ENCODE data around the gene CDK4.
"Not testable (repeated sequence)": the region's sequence is repeated elsewhere in the genome, so short reads cannot be mapped to it uniquely, and the experiment has no call there.

CDK4 gene

DNA sequence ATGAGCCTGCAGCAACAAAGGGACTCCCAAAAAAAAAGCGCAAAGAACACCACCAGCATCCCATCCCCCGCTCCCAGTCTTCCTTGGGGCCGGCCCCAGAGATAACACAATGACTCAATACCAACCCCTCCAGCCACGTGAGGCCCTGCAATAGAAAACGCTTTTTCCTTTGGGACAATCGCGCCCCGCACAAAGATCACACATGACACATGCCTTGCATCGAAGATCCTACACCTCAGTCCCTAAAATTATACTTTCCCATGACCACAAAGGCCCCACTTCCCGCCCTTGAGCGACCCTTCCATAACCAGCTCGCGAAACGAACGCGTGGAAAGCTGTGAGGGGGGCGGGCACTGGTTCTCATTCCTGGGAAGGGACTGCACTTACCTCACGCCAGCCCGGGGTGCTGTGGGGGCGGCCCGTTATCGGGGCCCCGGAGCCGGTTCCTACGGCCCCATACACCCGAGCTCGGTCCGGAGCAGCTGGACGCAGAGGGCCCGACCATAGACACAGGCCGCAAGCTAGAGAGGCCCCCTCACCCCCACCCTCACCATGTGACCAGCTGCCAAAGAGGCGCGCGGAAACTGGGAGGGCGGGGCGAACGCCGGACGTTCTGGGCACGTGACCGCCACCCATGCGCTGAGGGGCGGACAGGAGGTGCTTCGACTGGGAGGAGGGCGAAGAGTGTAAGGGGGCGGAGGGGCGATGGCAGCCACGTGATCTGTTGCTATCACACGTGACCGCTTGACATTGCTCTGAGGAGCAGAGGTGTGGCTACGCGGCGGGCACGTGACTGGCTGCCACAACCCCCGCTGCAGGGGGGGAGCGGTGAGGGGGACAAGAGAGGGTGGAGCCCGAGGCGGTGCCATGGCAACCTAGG, at the start of gene CDK4:
TSS of gene CDK4 (minus strand) at position 523 of the 880 bp plus-strand sequence. CDS start 593 bp downstream, outside the sequence.
- DNase-seq (ENCODE audit: low read depth in 2 of 2): peak; percentile 95 to 97

DNA sequence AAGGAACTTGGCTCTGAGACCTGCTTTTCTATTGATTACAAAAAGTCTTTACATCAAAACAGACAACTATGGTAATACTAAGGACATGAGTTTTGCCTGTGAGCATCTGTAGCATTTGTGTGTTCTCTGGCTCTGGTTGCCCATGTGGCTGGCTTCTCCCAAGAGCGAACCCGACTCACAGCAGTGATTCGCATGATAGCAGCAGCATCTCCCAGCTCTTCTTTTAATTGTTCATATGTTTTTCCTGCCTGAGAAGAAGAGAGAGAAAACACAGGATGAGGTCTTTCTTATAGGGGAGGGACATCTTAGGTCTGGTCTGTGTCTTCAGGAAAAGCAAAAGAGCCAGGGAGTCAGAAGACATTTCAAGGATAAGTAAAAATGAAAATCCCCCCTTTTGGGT, 48.9 kb upstream of the CDK4 start:
- no peak for DNase-seq (ENCODE audit: low read depth in 2 of 2)

DNA sequence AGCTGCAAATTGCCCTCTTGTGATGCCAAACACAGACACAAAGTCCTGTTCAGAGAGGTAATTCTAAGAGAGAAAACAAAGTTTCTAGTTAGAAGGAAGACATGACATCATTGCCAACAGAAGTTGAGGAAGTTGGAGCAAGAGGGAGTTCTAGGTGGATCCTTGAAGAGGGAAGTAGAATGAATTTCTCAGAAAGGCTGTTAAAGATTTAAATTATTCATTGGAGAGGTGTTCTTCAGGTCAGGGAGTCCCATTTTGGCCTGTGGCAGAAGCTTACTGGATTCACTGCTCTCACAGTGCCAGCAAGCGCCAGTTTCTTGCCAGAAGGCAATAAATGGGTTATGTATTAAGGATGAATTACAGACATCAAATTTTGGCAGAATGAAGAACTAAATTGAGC, 45.8 kb upstream of the CDK4 start:
- DNase-seq (ENCODE audit: low read depth in 2 of 2): no peak

GRCh38 chr12:57796996-57797395, 44.9 kb upstream of the CDK4 start:
- no peak for DNase-seq (ENCODE audit: low read depth in 2 of 2)

- DNase-seq (ENCODE audit: low read depth in 2 of 2): no peak
These were observed 43.2 kb upstream of the CDK4 start for GRCh38 chr12:57795354-57795753.

DNA sequence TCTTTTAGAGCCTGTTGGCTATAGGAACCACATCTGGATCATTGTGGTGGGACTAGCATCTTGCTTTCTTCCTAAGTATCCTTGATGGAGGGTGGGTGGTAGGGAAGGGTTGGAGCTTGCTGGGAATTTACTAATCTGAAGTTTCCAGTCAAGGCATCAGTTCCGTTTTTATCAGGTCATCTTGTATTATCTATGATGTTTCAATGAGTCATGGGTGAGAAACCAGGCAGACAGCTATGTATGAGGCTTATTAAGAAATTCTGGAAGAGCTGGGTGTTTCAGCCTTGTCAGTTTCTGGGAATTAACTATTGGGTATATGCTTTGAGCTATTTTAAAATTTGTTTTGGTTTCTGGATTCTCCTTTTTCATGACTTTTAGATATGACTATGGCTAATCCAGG, 41.8 kb upstream of the CDK4 start:
- DNase-seq (ENCODE audit: low read depth in 2 of 2): no peak

GRCh38 chr12:57783861-57784260, 31.8 kb upstream of the CDK4 start:
- DNase-seq (ENCODE audit: low read depth in 2 of 2): no peak

DNA sequence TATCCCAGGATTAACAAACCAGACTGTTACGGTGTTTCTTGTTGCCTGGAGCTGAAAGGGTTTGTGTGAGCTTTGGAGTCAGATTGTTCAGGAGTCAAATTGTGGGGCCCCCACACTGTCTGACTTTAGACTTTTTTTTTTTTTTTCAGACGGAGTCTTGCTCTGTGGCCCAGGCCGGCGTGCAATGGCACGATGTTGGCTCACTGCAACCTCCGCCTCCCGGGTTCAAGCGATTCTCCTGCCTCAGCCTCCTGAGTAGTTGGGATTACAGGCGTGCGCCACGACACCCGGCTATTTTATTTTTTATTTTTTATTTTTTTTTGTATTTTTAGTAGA, 31.3 kb upstream of the CDK4 start:
- DNase-seq (ENCODE audit: low read depth in 2 of 2): no peak

GRCh38 chr12:57782608-57783465, 30.7 kb upstream of the CDK4 start, which contains the start of gene TSFM:
Gene TSFM, plus strand, starts transcription at chr12:57782787. Its CDS starts 15 bp downstream, at chr12:57782802.
- DNase-seq (ENCODE audit: low read depth in 2 of 2): peak; percentile 97

GRCh38 chr12:57782243-57782607, 30.1 kb upstream of the CDK4 start:
- no peak for DNase-seq (ENCODE audit: low read depth in 2 of 2)

DNA sequence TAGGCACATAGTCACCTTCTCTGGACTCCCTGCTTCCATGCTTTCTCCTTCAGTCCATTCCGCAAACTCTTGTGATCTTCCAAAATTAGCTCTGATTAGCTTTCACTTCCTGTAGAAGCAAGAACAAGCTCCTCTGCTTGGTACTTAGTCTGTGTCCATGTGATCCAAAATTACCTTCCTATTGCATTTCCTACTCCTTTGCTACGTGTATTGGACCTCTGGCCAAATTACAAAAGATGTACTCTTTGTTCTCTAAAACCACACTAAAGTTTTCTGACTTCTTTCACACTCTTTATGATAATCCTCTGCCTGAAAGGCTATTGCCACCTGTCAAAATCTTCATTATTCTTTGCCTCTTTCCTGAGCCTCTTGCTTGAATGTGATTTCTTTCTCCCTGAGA, 29.7 kb upstream of the CDK4 start:
- DNase-seq (ENCODE audit: low read depth in 2 of 2): no peak

DNA sequence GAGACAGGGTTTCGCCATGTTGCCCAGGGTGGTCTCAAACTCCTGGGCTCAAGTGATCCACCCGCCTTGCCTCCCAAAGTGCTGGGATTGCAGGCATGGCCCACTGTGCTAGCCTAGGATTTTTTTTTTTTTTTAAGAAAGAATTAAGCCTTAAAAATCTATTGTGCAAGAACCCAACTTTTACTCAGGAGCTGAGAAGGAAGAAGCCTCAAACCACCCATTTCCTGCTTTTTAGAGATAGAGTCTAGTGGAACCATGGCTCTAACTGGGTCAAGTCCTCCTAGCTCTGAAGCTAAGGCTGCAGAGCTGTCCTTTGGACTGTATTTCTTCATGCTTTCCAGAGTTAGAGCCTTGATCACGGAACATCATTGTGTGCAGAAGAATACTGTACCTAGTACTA, 29.1 kb upstream of the CDK4 start:
- DNase-seq (ENCODE audit: low read depth in 2 of 2): no peak

DNA sequence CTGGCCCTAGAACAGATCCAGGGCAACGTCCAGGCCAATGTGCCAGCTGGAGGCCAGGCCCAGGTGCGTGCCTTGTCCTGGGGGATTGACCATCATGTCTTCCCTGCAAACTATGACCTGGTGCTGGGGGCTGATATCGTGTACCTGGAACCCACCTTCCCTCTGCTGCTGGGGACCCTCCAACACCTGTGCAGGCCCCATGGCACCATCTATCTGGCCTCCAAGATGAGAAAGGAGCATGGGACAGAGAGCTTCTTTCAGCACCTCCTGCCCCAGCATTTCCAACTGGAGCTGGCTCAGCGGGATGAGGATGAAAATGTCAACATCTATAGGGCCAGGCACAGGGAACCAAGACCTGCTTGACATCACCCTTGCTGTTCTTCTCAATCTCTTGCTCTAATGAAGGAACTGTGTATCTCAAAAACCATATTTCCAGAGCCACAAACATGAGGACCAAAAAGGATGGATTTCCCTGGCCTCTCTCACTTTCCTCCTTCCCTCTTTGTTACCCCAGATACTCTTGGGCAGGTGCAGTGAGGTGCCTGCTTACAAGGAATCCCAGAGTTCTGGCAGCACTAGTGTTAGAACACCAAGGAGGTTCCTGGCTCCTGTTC, 28.3 kb upstream of the CDK4 start:
- no peak for DNase-seq (ENCODE audit: low read depth in 2 of 2)

DNA sequence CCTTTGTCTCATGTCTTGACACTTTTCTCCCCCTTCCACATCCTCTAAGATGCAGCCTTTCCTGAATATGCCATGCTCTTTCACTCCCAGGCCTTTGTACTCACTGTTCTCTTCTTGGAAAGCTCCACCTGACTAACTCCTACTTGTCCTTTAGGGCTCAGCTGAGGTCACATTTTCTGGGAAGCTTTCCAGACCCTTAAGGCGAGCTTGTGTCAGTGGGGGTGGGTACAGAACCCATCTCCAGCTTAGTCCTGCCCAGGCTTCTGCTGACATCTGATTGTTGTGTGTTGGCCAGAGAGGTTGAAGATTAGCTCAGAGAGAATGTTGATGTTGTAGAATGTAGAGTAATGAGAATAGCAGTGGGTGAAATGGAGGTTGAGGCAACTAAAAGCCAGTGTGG, 27.6 kb upstream of the CDK4 start:
- DNase-seq (ENCODE audit: low read depth in 2 of 2): no peak

- no peak for DNase-seq (ENCODE audit: low read depth in 2 of 2)
These were observed 25.8 kb upstream of the CDK4 start for GRCh38 chr12:57777911-57778310.

GRCh38 chr12:57777367-57777766, 25.3 kb upstream of the CDK4 start:
- no peak for DNase-seq (ENCODE audit: low read depth in 2 of 2)

DNA sequence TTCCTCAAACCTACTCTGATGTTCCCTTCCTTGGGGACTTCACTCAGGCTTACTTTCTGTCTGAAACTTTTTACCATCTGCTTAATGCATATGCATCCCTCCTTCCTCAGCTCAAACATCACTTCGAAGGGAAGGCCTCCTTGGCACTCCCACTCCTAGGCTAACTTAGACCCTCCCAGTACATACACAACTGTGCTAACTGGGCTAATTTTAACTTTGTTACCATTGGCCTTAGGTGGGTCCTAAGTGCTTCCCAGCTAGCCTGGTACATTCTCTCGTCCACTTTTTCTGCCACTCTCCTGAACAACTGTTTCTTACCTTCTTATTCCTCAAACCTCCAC, 24.1 kb upstream of the CDK4 start:
- DNase-seq (ENCODE audit: low read depth in 2 of 2): no peak

DNA sequence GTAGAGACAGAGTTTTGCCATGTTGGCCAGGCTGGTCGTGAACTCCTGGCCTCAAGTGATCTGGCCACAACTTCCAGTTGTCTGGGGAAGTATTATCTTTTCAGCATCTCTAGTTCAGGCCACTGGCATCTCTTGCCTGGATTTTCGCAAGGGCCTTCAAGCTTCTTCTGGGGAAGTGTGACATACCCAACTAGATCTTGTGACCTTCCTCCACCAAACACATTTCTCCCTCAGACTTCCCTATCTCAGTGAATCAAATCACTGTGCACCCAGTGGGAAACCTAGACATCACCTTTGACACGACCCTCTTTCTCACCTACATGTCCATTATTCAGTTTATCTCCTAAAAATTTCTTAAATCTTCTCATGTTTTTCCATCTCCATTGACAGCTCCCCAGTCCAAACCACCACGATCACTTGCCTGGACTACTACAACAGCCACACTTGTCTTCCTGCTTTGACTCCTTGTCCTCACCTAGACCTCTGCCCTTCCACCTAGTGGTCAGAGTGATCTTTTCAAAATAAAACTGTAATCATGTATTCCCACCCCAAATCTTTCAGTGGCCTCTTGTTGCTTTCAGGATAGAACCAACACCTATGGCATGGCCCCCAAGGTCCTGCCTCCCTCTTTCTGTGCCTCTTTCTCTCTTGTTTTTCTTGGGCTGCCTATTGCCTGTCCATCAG, 23.6 kb upstream of the CDK4 start:
- DNase-seq (ENCODE audit: low read depth in 2 of 2): no peak

- no peak for DNase-seq (ENCODE audit: low read depth in 2 of 2)
These were observed 22.9 kb upstream of the CDK4 start for GRCh38 chr12:57775044-57775443.

DNA sequence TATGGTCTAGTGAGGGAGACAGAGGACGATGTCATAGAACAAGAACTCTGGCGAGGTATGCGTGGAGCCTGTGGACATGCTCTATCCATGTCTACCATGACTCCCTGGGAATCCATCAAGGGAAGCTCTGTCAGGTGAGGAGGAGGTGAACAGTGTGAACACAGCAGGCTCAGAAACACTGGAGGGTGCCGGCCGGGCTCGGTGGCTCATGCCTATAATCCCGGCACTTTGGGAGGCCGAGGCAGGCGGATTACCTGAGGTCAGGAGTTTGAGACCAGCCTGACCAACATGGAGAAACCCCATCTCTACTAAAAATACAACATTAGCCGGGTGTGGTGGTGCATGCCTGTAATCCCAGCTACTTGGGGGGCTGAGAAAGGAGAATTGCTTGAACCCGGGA, 22.5 kb upstream of the CDK4 start:
- DNase-seq (ENCODE audit: low read depth in 2 of 2): not testable (repeated sequence)

- DNase-seq (ENCODE audit: low read depth in 2 of 2): no peak
These were observed 20.6 kb upstream of the CDK4 start, which contains the start of gene EEF1AKMT3 for GRCh38 chr12:57772429-57773322. Gene EEF1AKMT3, plus strand, starts transcription at chr12:57772614. Its CDS starts 111 bp downstream, at chr12:57772725.
